ENCODE data around the gene PTPN14. TPM values are rescaled to one million over a fixed set of nuclear protein-coding genes. Genes with fewer than 3 reads are reported as not detected.

The PTPN14 gene
- total RNA-seq, 1 experiment from 2014 or later, result 209 TPM

DNA sequence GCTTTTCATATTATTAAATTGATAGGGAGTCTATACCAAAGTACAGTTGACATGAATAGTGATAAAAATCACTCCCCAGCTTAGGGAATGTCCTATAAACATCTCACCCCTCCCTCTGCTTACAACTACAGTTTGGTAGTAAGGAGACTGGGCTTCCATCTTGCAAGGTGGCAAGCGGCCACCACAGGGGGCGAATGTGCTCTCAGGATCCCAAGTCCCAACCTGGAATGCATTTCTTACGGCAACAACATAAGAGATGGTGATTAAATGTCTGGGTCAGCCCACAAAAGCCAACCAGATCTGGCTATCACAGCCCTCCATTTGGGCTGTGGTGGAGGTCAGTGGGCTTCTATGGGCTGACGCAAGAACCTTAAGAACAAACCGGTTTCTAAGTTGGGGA is 202.4 kb downstream of the PTPN14 start:
- ATAC-seq (no peak), DNase-seq (ENCODE audit: low read depth, low spot score) (no peak)
- Histone ChIP-seq H3K36me3 (ENCODE audit: control insufficient read depth, insufficient read depth, low read length) (peaks cover 25% of the 10 kb centered on the region), H3K9me3 (ENCODE audit: control insufficient read depth, insufficient read depth, low read depth, low read length) (no peaks in the 10 kb centered on the region), H3K27me3 (ENCODE audit: control insufficient read depth, insufficient read depth, low read length) (no peaks in the 10 kb centered on the region), H3K4me3 (ENCODE audit: low read depth in 2 of 2, low read length in 2 of 2) (no peak overlapping the region), H3K27ac (ENCODE audit: low read length) (no peak overlapping the region), H3K4me1 (ENCODE audit: control insufficient read depth, insufficient read depth, low read length) (no peaks in the 10 kb centered on the region; the same call in 1 of the 2 replicates)
- in situ Hi-C loops (cut with HindIII; ENCODE audit: low pct_unique_long_range_greater_than_20kb, low sequenced_read_pairs), result no loop called here
- ChIA-PET CTCF (interaction anchor here (0.7 kb wide), 2 partner anchors 17 to 279 kb away, joined by 3 read pairs; no protein-coding TSS in a partner anchor), POLR2A (no interaction called here)
- TF ChIP-seq, protein P1, sequence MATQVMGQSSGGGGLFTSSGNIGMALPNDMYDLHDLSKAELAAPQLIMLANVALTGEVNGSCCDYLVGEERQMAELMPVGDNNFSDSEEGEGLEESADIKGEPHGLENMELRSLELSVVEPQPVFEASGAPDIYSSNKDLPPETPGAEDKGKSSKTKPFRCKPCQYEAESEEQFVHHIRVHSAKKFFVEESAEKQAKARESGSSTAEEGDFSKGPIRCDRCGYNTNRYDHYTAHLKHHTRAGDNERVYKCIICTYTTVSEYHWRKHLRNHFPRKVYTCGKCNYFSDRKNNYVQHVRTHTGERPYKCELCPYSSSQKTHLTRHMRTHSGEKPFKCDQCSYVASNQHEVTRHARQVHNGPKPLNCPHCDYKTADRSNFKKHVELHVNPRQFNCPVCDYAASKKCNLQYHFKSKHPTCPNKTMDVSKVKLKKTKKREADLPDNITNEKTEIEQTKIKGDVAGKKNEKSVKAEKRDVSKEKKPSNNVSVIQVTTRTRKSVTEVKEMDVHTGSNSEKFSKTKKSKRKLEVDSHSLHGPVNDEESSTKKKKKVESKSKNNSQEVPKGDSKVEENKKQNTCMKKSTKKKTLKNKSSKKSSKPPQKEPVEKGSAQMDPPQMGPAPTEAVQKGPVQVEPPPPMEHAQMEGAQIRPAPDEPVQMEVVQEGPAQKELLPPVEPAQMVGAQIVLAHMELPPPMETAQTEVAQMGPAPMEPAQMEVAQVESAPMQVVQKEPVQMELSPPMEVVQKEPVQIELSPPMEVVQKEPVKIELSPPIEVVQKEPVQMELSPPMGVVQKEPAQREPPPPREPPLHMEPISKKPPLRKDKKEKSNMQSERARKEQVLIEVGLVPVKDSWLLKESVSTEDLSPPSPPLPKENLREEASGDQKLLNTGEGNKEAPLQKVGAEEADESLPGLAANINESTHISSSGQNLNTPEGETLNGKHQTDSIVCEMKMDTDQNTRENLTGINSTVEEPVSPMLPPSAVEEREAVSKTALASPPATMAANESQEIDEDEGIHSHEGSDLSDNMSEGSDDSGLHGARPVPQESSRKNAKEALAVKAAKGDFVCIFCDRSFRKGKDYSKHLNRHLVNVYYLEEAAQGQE (IDR thresholded peaks at IDR 0.05; ENCODE audit: insufficient read depth in 1 of 2, low read depth in 2 of 2, low read length in 1 of 2), result no peak
- TF ChIP-seq, protein P2, sequence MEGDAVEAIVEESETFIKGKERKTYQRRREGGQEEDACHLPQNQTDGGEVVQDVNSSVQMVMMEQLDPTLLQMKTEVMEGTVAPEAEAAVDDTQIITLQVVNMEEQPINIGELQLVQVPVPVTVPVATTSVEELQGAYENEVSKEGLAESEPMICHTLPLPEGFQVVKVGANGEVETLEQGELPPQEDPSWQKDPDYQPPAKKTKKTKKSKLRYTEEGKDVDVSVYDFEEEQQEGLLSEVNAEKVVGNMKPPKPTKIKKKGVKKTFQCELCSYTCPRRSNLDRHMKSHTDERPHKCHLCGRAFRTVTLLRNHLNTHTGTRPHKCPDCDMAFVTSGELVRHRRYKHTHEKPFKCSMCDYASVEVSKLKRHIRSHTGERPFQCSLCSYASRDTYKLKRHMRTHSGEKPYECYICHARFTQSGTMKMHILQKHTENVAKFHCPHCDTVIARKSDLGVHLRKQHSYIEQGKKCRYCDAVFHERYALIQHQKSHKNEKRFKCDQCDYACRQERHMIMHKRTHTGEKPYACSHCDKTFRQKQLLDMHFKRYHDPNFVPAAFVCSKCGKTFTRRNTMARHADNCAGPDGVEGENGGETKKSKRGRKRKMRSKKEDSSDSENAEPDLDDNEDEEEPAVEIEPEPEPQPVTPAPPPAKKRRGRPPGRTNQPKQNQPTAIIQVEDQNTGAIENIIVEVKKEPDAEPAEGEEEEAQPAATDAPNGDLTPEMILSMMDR (IDR thresholded peaks at IDR 0.05), result no peak
- no peak for TF ChIP-seq TCF7L2 (IDR thresholded peaks at IDR 0.05; ENCODE audit: low read depth, low read length)
- TF ChIP-seq SIN3A (IDR thresholded peaks at IDR 0.05; ENCODE audit: borderline replicate concordance, insufficient read depth, low read depth, low read length), result no peak
- no peak for TF ChIP-seq POLR2AphosphoS5 (IDR thresholded peaks at IDR 0.05; ENCODE audit: low read depth, low read length)
- intact Hi-C loops (cut with micrococcal nuclease; ENCODE audit: unreplicated experiment), result no loop called here
- BruUV-seq (replicated peaks), result no TSS peak

DNA sequence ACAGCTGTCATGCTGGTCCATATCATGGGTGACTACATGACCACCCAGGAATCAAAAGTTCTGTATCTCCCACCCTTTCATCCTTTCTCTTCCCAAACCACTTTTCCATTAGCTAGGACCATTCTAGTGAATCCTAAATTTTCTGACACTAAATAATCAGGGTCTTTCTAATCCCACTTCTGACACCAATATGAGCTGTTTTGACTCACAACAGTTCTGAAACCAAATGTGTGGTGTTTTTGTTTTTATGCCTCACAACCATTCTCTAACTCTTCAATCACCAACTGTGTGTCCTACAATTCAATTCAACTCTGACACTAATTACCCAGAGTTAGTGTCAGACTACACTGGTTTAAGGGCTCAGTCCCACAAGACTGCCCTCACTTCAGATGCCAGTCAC is 206.5 kb downstream of the PTPN14 start:
- Histone ChIP-seq H3K27me3 (ENCODE audit: control insufficient read depth, insufficient read depth, low read length) (no peaks in the 10 kb centered on the region), H3K36me3 (ENCODE audit: control insufficient read depth, insufficient read depth, low read length) (peaks cover 24% of the 10 kb centered on the region), H3K4me1 (ENCODE audit: control insufficient read depth, insufficient read depth, low read length) (peaks cover 3% of the 10 kb centered on the region), H3K4me3 (ENCODE audit: low read depth in 2 of 2, low read length in 2 of 2) (no peak overlapping the region), H3K9me3 (ENCODE audit: control insufficient read depth, insufficient read depth, low read depth, low read length) (no peaks in the 10 kb centered on the region), H3K27ac (ENCODE audit: low read length) (no peak overlapping the region)
- in situ Hi-C loops (cut with HindIII; ENCODE audit: low pct_unique_long_range_greater_than_20kb, low sequenced_read_pairs) (no loop called here), intact Hi-C loops (cut with micrococcal nuclease; ENCODE audit: unreplicated experiment) (no loop called here)
- ATAC-seq (no peak), DNase-seq (ENCODE audit: low read depth, low spot score) (no peak)
- TF ChIP-seq SIN3A (IDR thresholded peaks at IDR 0.05; ENCODE audit: borderline replicate concordance, insufficient read depth, low read depth, low read length), result no peak
- no peak for TF ChIP-seq TCF7L2 (IDR thresholded peaks at IDR 0.05; ENCODE audit: low read depth, low read length)
- no peak for TF ChIP-seq POLR2AphosphoS5 (IDR thresholded peaks at IDR 0.05; ENCODE audit: low read depth, low read length)
- TF ChIP-seq, protein P1 (IDR thresholded peaks at IDR 0.05; ENCODE audit: insufficient read depth in 1 of 2, low read depth in 2 of 2, low read length in 1 of 2), result no peak
- TF ChIP-seq, protein P2 (IDR thresholded peaks at IDR 0.05), result no peak
- ChIA-PET POLR2A (no interaction called here), CTCF (no interaction called here)
- no TSS peak for BruUV-seq (replicated peaks)

Data from Panc1 (cell line).